HEK293 (cell line): ENCODE measurements around the gene NRTN.

Experiments
- AEBP2 ChIP-seq: fragments of 450-650 bp; formaldehyde crosslinking; IDR thresholded peaks from 2 replicates; pipeline ENCODE4 v1.5.1; 2016; ENCODE audit warnings: missing biosample characterization, missing genetic modification characterization, borderline replicate concordance
- HOXD13 ChIP-seq: sonication (generic); formaldehyde crosslinking; IDR thresholded peaks from 2 replicates; pipeline ENCODE4 v1.8.0; 2022; ENCODE audit warnings: missing genetic modification reagents, borderline replicate concordance
- KLF16 ChIP-seq: fragments of 450-650 bp; formaldehyde crosslinking; IDR thresholded peaks from 2 replicates; pipeline ENCODE4 v1.5.1; 2017; ENCODE audit warnings: missing biosample characterization, missing genetic modification characterization
- KLF8 ChIP-seq: fragments of 450-650 bp; formaldehyde crosslinking; IDR thresholded peaks from 2 replicates; pipeline ENCODE4 v1.5.1; 2016; ENCODE audit warnings: missing biosample characterization, missing genetic modification characterization
- PRDM1 ChIP-seq: fragments of 450-650 bp; formaldehyde crosslinking; IDR thresholded peaks from 2 replicates; pipeline ENCODE4; 2016; ENCODE audit warnings: missing biosample characterization, missing genetic modification characterization
- SCRT2 ChIP-seq: fragments of 450-650 bp; formaldehyde crosslinking; IDR thresholded peaks from 2 replicates; pipeline ENCODE4 v1.5.1; 2016; ENCODE audit warnings: missing biosample characterization, missing genetic modification characterization
- SP7 ChIP-seq: fragments of 450-650 bp; formaldehyde crosslinking; IDR thresholded peaks from 2 replicates; pipeline ENCODE4 v1.5.1; 2016; ENCODE audit warnings: missing biosample characterization, missing genetic modification characterization
- TCF7L2 ChIP-seq: IDR thresholded peaks from 2 replicates; pipeline ENCODE4 v1.6.1; 2011; ENCODE audit warnings: low read depth, mild to moderate bottlenecking, inconsistent platforms, low read length, moderate library complexity, borderline replicate concordance
- ZBTB17 ChIP-seq: fragments of 450-650 bp; formaldehyde crosslinking; IDR thresholded peaks from 2 replicates; pipeline ENCODE4 v1.5.1; 2016; ENCODE audit warnings: missing biosample characterization, missing genetic modification characterization
- ZIC2 ChIP-seq: fragments of 450-650 bp; formaldehyde crosslinking; IDR thresholded peaks from 2 replicates; pipeline ENCODE4 v1.5.1; 2016; ENCODE audit warnings: missing biosample characterization, missing genetic modification characterization
- ZNF132 ChIP-seq: fragments of 450-650 bp; formaldehyde crosslinking; IDR thresholded peaks from 2 replicates; pipeline ENCODE4 v1.5.1; 2017; ENCODE audit warnings: missing biosample characterization, missing genetic modification characterization, borderline replicate concordance
- ZNF138 ChIP-seq: fragments of 450-650 bp; formaldehyde crosslinking; IDR thresholded peaks from 2 replicates; pipeline ENCODE4 v1.5.1; 2016; ENCODE audit warnings: missing biosample characterization, missing genetic modification characterization, borderline replicate concordance
- ZNF184 ChIP-seq: fragments of 450-650 bp; IDR thresholded peaks from 2 replicates; pipeline ENCODE4 v1.5.1; 2018; ENCODE audit warnings: missing biosample characterization, mild to moderate bottlenecking, missing genetic modification characterization
- ZNF202 ChIP-seq: fragments of 450-650 bp; formaldehyde crosslinking; IDR thresholded peaks from 2 replicates; pipeline ENCODE4 v1.5.1; 2016; ENCODE audit warnings: missing biosample characterization, missing genetic modification characterization, borderline replicate concordance
- ZNF302 ChIP-seq: fragments of 450-650 bp; formaldehyde crosslinking; IDR thresholded peaks from 2 replicates; pipeline ENCODE4 v1.5.1; 2016; ENCODE audit warnings: missing biosample characterization, missing genetic modification characterization, low read depth
- ZNF341 ChIP-seq: fragments of 450-650 bp; formaldehyde crosslinking; IDR thresholded peaks from 2 replicates; pipeline ENCODE4; 2016; ENCODE audit warnings: low read depth, missing biosample characterization, missing genetic modification characterization
- ZNF350 ChIP-seq: fragments of 450-650 bp; formaldehyde crosslinking; IDR thresholded peaks from 2 replicates; pipeline ENCODE4 v1.5.0; 2017; ENCODE audit warnings: missing biosample characterization, mild to moderate bottlenecking, missing genetic modification characterization
- ZNF596 ChIP-seq: fragments of 450-650 bp; IDR thresholded peaks from 2 replicates; pipeline ENCODE4 v1.5.0; 2018; ENCODE audit warnings: missing biosample characterization, mild to moderate bottlenecking, missing genetic modification characterization, moderate library complexity
- ZNF777 ChIP-seq: fragments of 450-650 bp; formaldehyde crosslinking; IDR thresholded peaks from 2 replicates; pipeline ENCODE4 v1.5.1; 2017; ENCODE audit warnings: missing biosample characterization, missing genetic modification characterization, borderline replicate concordance
- ZSCAN30 ChIP-seq: fragments of 450-650 bp; IDR thresholded peaks from 2 replicates; pipeline ENCODE4 v1.5.1; 2018; ENCODE audit warnings: missing biosample characterization, mild to moderate bottlenecking, missing genetic modification characterization, moderate library complexity
- TF ChIP-seq, protein P1 (sequence below): fragments of 450-650 bp; formaldehyde crosslinking; IDR thresholded peaks from 2 replicates; pipeline ENCODE4 v1.5.1; 2016; ENCODE audit warnings: missing biosample characterization, missing genetic modification characterization
- TF ChIP-seq, protein P2 (sequence below): fragments of 450-650 bp; formaldehyde crosslinking; IDR thresholded peaks from 2 replicates; pipeline ENCODE4 v1.5.1; 2016; ENCODE audit warnings: missing biosample characterization, missing genetic modification characterization, borderline replicate concordance
- TF ChIP-seq, protein P3 (sequence below): fragments of 450-650 bp; formaldehyde crosslinking; conservative IDR thresholded peaks from 2 replicates; pipeline ENCODE4 v1.5.1; 2016; ENCODE audit warnings: low read depth, missing biosample characterization, missing genetic modification characterization
- TF ChIP-seq, protein P4 (sequence below): fragments of 450-650 bp; formaldehyde crosslinking; IDR thresholded peaks from 2 replicates; pipeline ENCODE4 v1.5.1; 2016; ENCODE audit warnings: missing biosample characterization, missing genetic modification characterization
- TF ChIP-seq, protein P5 (sequence below): fragments of 450-650 bp; formaldehyde crosslinking; optimal IDR thresholded peaks from 2 replicates; pipeline ENCODE3; 2016; ENCODE audit warnings: missing biosample characterization, mild to moderate bottlenecking, missing genetic modification characterization

The NRTN gene

DNA sequence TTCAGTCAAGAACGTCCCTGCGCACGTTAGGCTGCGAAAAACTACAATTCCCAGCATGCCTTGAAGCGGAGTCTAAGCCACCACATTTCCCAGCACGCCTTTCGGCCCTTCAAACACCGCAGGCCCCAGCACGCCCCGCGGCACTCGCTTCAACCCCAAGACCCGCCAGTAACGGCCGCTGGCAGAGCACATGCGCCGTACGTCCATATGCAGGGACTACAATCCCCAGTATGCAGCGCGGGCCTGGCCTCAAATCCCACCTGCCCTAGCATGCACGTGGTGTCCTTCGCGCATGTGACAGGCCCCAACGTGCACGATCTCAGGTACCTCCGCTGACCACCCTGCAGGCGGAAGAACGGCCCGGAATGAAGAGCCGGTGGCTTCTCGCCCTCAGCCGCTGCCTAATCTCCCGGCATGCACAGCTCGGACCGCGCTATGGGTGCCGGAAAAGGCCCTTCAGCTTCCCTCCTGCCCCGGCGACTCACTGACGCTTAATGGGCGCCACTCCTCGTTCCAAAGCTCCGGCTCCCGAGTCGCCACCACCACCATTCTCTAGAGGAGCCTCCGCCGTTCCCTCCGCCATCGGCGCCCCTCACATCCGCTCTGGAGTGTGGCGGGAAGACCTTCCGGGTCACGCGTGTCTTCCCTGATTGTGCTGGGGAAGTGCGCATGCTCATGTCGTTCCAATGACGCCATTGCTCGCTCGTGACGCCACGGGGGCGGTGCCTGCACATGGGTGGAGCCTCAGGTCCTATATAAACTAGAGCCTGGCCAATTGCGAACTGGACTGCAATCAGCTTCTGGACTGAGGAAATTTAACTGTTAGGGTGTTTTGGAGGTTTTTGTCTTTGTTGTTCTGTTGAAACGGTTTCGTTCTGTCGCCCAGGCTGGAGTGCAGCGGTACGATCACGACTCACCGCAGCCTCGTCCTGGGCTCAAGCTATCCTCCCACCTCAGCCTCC, 14.0 kb upstream of the NRTN start, which contains the start of gene DUS3L (continued):
- TF ChIP-seq ZBTB17 (tag by site-specific recombination): peak; percentile 90
- TF ChIP-seq, protein P1, sequence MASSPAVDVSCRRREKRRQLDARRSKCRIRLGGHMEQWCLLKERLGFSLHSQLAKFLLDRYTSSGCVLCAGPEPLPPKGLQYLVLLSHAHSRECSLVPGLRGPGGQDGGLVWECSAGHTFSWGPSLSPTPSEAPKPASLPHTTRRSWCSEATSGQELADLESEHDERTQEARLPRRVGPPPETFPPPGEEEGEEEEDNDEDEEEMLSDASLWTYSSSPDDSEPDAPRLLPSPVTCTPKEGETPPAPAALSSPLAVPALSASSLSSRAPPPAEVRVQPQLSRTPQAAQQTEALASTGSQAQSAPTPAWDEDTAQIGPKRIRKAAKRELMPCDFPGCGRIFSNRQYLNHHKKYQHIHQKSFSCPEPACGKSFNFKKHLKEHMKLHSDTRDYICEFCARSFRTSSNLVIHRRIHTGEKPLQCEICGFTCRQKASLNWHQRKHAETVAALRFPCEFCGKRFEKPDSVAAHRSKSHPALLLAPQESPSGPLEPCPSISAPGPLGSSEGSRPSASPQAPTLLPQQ (tag by site-specific recombination): peak; percentile 85
- TF ChIP-seq ZNF138: no peak
- no peak for TF ChIP-seq ZNF302 (tag by site-specific recombination)
- TF ChIP-seq, protein P2, sequence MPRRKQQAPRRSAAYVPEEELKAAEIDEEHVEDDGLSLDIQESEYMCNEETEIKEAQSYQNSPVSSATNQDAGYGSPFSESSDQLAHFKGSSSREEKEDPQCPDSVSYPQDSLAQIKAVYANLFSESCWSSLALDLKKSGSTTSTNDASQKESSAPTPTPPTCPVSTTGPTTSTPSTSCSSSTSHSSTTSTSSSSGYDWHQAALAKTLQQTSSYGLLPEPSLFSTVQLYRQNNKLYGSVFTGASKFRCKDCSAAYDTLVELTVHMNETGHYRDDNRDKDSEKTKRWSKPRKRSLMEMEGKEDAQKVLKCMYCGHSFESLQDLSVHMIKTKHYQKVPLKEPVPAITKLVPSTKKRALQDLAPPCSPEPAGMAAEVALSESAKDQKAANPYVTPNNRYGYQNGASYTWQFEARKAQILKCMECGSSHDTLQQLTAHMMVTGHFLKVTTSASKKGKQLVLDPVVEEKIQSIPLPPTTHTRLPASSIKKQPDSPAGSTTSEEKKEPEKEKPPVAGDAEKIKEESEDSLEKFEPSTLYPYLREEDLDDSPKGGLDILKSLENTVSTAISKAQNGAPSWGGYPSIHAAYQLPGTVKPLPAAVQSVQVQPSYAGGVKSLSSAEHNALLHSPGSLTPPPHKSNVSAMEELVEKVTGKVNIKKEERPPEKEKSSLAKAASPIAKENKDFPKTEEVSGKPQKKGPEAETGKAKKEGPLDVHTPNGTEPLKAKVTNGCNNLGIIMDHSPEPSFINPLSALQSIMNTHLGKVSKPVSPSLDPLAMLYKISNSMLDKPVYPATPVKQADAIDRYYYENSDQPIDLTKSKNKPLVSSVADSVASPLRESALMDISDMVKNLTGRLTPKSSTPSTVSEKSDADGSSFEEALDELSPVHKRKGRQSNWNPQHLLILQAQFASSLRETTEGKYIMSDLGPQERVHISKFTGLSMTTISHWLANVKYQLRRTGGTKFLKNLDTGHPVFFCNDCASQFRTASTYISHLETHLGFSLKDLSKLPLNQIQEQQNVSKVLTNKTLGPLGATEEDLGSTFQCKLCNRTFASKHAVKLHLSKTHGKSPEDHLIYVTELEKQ (tag by site-specific recombination): peak; percentile 34; the same call in 1 of the 2 replicates
- no peak for TF ChIP-seq AEBP2
- TF ChIP-seq TCF7L2: peak; percentile 59; the same call in 1 of the 2 replicates
- TF ChIP-seq, protein P3, sequence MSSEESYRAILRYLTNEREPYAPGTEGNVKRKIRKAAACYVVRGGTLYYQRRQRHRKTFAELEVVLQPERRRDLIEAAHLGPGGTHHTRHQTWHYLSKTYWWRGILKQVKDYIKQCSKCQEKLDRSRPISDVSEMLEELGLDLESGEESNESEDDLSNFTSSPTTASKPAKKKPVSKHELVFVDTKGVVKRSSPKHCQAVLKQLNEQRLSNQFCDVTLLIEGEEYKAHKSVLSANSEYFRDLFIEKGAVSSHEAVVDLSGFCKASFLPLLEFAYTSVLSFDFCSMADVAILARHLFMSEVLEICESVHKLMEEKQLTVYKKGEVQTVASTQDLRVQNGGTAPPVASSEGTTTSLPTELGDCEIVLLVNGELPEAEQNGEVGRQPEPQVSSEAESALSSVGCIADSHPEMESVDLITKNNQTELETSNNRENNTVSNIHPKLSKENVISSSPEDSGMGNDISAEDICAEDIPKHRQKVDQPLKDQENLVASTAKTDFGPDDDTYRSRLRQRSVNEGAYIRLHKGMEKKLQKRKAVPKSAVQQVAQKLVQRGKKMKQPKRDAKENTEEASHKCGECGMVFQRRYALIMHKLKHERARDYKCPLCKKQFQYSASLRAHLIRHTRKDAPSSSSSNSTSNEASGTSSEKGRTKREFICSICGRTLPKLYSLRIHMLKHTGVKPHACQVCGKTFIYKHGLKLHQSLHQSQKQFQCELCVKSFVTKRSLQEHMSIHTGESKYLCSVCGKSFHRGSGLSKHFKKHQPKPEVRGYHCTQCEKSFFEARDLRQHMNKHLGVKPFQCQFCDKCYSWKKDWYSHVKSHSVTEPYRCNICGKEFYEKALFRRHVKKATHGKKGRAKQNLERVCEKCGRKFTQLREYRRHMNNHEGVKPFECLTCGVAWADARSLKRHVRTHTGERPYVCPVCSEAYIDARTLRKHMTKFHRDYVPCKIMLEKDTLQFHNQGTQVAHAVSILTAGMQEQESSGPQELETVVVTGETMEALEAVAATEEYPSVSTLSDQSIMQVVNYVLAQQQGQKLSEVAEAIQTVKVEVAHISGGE (tag by site-specific recombination): peak; percentile 96
- TF ChIP-seq, protein P4, sequence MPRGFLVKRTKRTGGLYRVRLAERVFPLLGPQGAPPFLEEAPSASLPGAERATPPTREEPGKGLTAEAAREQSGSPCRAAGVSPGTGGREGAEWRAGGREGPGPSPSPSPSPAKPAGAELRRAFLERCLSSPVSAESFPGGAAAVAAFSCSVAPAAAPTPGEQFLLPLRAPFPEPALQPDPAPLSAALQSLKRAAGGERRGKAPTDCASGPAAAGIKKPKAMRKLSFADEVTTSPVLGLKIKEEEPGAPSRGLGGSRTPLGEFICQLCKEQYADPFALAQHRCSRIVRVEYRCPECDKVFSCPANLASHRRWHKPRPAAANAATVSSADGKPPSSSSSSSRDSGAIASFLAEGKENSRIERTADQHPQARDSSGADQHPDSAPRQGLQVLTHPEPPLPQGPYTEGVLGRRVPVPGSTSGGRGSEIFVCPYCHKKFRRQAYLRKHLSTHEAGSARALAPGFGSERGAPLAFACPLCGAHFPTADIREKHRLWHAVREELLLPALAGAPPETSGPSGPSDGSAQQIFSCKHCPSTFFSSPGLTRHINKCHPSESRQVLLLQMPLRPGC (tag by site-specific recombination): peak; percentile 79
- TF ChIP-seq ZNF596 (tag by site-specific recombination): no peak
- TF ChIP-seq HOXD13: no peak
- TF ChIP-seq ZNF132: no peak
- TF ChIP-seq ZIC2 (tag by site-specific recombination): peak; percentile 32; the same call in 1 of the 2 replicates
- TF ChIP-seq KLF16 (tag by site-specific recombination): peak; percentile 87
- TF ChIP-seq ZNF350 (tag by site-specific recombination): no peak
- TF ChIP-seq KLF8: peak; percentile 76
- no peak for TF ChIP-seq PRDM1
- TF ChIP-seq ZNF184 (tag by site-specific recombination): no peak
- peak; percentile 91 for TF ChIP-seq SP7
- TF ChIP-seq, protein P5, sequence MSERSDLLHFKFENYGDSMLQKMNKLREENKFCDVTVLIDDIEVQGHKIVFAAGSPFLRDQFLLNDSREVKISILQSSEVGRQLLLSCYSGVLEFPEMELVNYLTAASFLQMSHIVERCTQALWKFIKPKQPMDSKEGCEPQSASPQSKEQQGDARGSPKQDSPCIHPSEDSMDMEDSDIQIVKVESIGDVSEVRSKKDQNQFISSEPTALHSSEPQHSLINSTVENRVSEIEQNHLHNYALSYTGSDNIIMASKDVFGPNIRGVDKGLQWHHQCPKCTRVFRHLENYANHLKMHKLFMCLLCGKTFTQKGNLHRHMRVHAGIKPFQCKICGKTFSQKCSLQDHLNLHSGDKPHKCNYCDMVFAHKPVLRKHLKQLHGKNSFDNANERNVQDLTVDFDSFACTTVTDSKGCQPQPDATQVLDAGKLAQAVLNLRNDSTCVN (tag by site-specific recombination): peak; percentile 81
- TF ChIP-seq SCRT2 (tag by site-specific recombination): 0 out of 2 replicates have a peak, but pooled peaks have one; percentile 30
- TF ChIP-seq ZSCAN30 (tag by site-specific recombination): peak; percentile 79
- TF ChIP-seq ZNF202 (tag by site-specific recombination): no peak
- no peak for TF ChIP-seq ZNF777
- TF ChIP-seq ZNF341 (tag by site-specific recombination): peak; percentile 98
